ENCODE data around the gene LYPD4. TPM values are rescaled to one million over a fixed set of nuclear protein-coding genes. Genes with fewer than 3 reads are reported as not detected.
"Not testable (repeated sequence)": the region's sequence is repeated elsewhere in the genome, so short reads cannot be mapped to it uniquely, and the experiment has no call there.

Gene LYPD4
- total RNA-seq, 1 experiment from 2014 or later, result not detected

GRCh38 chr19:41875973-41876372, 31.5 kb upstream of the LYPD4 start:
- DNase-seq (ENCODE audit: low read depth), result not testable (repeated sequence)

- peak; percentile 82 for DNase-seq (ENCODE audit: low read depth)
Measured at GRCh38 chr19:41872775-41873647, 28.5 kb upstream of the LYPD4 start.

- no peak for DNase-seq (ENCODE audit: low read depth)
Measured at GRCh38 chr19:41872384-41872774, 27.9 kb upstream of the LYPD4 start.

GRCh38 chr19:41871573-41872383, 27.3 kb upstream of the LYPD4 start:
- no peak for DNase-seq (ENCODE audit: low read depth)

- peak; percentile 67 for DNase-seq (ENCODE audit: low read depth)
Measured at GRCh38 chr19:41870401-41870873, 26.0 kb upstream of the LYPD4 start.

- DNase-seq (ENCODE audit: low read depth), result no peak
Measured at GRCh38 chr19:41869374-41869955, 25.0 kb upstream of the LYPD4 start.

GRCh38 chr19:41868989-41869300, 24.5 kb upstream of the LYPD4 start:
- no peak for DNase-seq (ENCODE audit: low read depth)

GRCh38 chr19:41868120-41868988, 23.9 kb upstream of the LYPD4 start:
- no peak for DNase-seq (ENCODE audit: low read depth)

GRCh38 chr19:41866284-41866683, 21.8 kb upstream of the LYPD4 start:
- no peak for DNase-seq (ENCODE audit: low read depth)

GRCh38 chr19:41864374-41864773, 19.9 kb upstream of the LYPD4 start:
- no peak for DNase-seq (ENCODE audit: low read depth)

- DNase-seq (ENCODE audit: low read depth), result no peak
Measured at GRCh38 chr19:41863209-41863931, 18.9 kb upstream of the LYPD4 start.

GRCh38 chr19:41862445-41862986, 18.0 kb upstream of the LYPD4 start:
- DNase-seq (ENCODE audit: low read depth), result no peak

GRCh38 chr19:41861846-41862245, 17.4 kb upstream of the LYPD4 start:
- DNase-seq (ENCODE audit: low read depth), result no peak

- no peak for DNase-seq (ENCODE audit: low read depth)
Measured at GRCh38 chr19:41861116-41861768, 16.8 kb upstream of the LYPD4 start.

GRCh38 chr19:41860419-41861115, 16.1 kb upstream of the LYPD4 start:
- DNase-seq (ENCODE audit: low read depth), result no peak

GRCh38 chr19:41859618-41860418, 15.3 kb upstream of the LYPD4 start, which contains the start of gene RPS19:
TSS of gene RPS19 (plus strand) at chr19:41860255. CDS start at chr19:41860775, 520 bp downstream.
- DNase-seq (ENCODE audit: low read depth), result peak; percentile 98

- no peak for DNase-seq (ENCODE audit: low read depth)
Measured at GRCh38 chr19:41859213-41859617, 14.7 kb upstream of the LYPD4 start.

GRCh38 chr19:41853768-41854167, 9.3 kb upstream of the LYPD4 start:
- DNase-seq (ENCODE audit: low read depth), result no peak

Data from HT1080 (cell line).